Mesothelial cell of epicardium (in vitro differentiated cells): ENCODE measurements around the gene PRDX1. TPM values are rescaled to one million over a fixed set of nuclear protein-coding genes. Genes with fewer than 3 reads are reported as not detected.

Experiments
- DNase-seq, 2 experiments: peaks; one replicate each; pipeline ENCODE4 v3.0.0; 2021; ENCODE audit warnings: low spot score in 2 of 2; ENCODE audit not compliant: unreplicated experiment in 2 of 2
- H3K27ac Mint-ChIP-seq: 2 replicates; pipeline ENCODE4 v1.8.0; 2021; ENCODE audit warnings: mixed read lengths
- H3K27me3 Mint-ChIP-seq: 2 replicates; pipeline ENCODE4 v1.8.0; 2021; ENCODE audit warnings: low read depth, mixed read lengths
- H3K36me3 Mint-ChIP-seq: 2 replicates; pipeline ENCODE4 v1.8.0; 2021; ENCODE audit warnings: mixed read lengths
- H3K4me1 Mint-ChIP-seq: 2 replicates; pipeline ENCODE4 v1.8.0; 2021; ENCODE audit warnings: mixed read lengths
- H3K4me3 Mint-ChIP-seq: 2 replicates; pipeline ENCODE4 v1.8.0; 2021; ENCODE audit warnings: mild to moderate bottlenecking, moderate library complexity, mixed read lengths
- H3K9me3 Mint-ChIP-seq: 2 replicates; pipeline ENCODE4 v1.8.0; 2021; ENCODE audit warnings: mixed read lengths
- total RNA-seq: library from RNA; stranded (reverse); gene quantifications from 3 replicates; pipeline ENCODE4 v1.2.1, GENCODE V29; 2021
- TF ChIP-seq, protein P1 (sequence below): fragments of 200-600 bp; sonication (generic); IDR thresholded peaks from one replicate; pipeline ENCODE4 v1.5.0; 2021; ENCODE audit warnings: antibody characterized with exemption; ENCODE audit not compliant: unreplicated experiment

Gene PRDX1
- total RNA-seq, 1 donor from 2014 or later, result 154 TPM

DNA sequence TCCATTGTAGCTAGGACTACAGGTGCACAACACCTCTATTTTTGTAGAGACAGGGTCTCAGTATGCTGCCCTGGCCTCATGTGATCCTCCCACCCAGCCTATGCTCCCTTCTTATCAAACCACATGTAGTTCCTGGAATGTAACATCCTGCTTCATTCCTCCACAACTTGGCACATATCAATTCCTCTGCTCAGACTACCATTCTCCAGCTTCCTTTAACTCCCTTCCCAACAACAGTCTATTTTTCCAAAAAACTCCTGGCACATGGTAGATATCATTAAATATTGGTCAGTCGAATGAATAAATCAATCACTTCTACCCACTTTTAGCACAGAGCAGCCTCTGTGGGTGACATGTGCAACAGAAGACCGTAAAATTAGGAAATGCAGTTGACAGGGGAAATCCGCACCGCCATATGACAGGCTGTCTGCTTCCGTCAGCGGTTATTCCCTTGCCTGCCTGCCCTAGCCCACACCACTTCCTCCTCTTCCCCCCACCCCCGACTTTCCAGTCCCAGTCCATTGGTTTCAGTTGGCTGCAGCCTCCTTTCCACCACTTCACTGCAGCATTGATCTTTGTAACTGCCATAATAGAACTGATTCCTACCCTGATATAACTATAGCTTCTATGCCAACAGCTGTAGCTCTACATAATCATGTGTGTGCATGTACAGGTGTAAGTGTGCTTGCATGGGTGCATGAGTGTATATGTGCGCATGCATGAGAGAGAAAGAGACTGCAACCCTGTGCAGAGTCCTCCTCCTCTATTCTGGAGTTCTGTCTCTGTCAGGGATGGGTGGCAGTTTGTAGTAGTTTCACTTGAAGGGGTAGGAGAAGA, 22.1 kb upstream of the PRDX1 start:
- no peaks in the 10 kb centered on the region for H3K9me3 Mint-ChIP-seq
- H3K27ac Mint-ChIP-seq, result no peak overlapping the region
- no peak overlapping the region for H3K4me3 Mint-ChIP-seq
- H3K27me3 Mint-ChIP-seq, result peaks cover 74% of the 10 kb centered on the region
- TF ChIP-seq, protein P1, sequence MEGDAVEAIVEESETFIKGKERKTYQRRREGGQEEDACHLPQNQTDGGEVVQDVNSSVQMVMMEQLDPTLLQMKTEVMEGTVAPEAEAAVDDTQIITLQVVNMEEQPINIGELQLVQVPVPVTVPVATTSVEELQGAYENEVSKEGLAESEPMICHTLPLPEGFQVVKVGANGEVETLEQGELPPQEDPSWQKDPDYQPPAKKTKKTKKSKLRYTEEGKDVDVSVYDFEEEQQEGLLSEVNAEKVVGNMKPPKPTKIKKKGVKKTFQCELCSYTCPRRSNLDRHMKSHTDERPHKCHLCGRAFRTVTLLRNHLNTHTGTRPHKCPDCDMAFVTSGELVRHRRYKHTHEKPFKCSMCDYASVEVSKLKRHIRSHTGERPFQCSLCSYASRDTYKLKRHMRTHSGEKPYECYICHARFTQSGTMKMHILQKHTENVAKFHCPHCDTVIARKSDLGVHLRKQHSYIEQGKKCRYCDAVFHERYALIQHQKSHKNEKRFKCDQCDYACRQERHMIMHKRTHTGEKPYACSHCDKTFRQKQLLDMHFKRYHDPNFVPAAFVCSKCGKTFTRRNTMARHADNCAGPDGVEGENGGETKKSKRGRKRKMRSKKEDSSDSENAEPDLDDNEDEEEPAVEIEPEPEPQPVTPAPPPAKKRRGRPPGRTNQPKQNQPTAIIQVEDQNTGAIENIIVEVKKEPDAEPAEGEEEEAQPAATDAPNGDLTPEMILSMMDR, result no peak
- no peak for DNase-seq
- no peaks in the 10 kb centered on the region for H3K4me1 Mint-ChIP-seq
- H3K36me3 Mint-ChIP-seq, result no peaks in the 10 kb centered on the region

DNA sequence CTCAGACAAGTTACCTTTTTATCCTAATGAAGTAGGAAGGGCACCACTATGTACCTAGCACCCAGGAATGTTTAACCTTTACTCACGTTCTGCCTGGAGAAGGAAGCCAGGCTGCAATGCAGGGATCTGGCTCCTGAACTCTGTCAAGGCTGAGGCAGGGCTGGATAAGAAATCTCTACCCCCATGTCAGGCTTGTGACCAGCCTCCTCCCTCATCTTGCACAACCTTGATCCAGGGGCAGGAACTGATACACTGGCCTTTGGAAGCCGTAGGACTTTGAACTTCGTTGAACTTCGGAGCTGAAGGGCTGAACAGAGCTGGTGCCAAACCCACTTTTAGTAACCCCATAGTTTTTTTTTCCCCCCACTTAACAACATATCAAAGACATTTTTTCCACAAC, 20.9 kb upstream of the PRDX1 start:
- no peaks in the 10 kb centered on the region for H3K4me1 Mint-ChIP-seq
- H3K9me3 Mint-ChIP-seq, result no peaks in the 10 kb centered on the region
- no peak overlapping the region for H3K27ac Mint-ChIP-seq
- DNase-seq, result no peak
- no peak overlapping the region for H3K4me3 Mint-ChIP-seq
- peaks cover 81% of the 10 kb centered on the region for H3K27me3 Mint-ChIP-seq
- H3K36me3 Mint-ChIP-seq, result no peaks in the 10 kb centered on the region
- TF ChIP-seq, protein P1, result no peak

DNA sequence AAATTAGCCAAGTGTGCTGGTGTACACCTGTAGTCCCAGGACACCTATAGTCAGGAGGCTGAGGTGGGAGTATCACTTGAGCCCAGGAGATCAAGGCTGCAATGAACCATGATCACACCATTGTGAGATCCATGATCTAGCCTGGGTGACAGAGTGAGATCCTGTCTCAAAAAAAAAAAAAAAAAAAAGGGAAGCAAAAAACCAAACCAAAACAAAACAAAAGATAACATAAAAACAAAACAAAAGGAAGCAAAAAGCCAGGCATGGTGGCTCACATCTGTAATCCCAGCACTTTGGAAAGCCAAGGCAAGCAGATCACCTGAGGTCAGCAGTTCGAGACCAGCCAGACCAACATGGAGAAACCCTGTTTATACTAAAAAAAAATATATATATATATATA, 19.5 kb upstream of the PRDX1 start:
- TF ChIP-seq, protein P1, result no peak
- Mint-ChIP-seq H3K9me3 (no peaks in the 10 kb centered on the region), H3K36me3 (no peaks in the 10 kb centered on the region), H3K27ac (no peak overlapping the region), H3K4me3 (no peak overlapping the region), H3K4me1 (peaks cover 10% of the 10 kb centered on the region), H3K27me3 (peaks cover 82% of the 10 kb centered on the region)
- no peak for DNase-seq

DNA sequence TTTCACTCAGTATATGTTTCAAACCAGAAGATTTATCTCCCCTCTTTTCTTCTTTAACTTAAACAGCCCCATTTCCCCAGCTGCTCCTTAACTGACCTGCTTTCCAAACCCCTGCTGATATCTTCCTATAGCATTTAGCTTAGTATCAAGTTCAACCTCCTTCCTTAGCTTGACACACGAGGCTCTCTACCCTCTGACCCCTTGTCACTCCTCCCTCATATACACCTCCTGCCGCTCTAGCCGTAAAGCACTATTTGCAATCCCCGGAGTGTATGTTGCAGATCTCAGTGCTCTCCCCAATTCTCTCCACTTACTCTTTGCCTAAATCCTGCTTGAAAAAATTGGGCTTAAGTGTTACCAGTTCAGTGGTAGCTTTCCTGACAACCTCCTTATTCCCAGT, 15.2 kb upstream of the PRDX1 start:
- peaks cover 12% of the 10 kb centered on the region for H3K4me1 Mint-ChIP-seq
- TF ChIP-seq, protein P1, result no peak
- peaks cover 76% of the 10 kb centered on the region for H3K27me3 Mint-ChIP-seq
- H3K27ac Mint-ChIP-seq, result no peak overlapping the region
- H3K9me3 Mint-ChIP-seq, result no peaks in the 10 kb centered on the region
- H3K4me3 Mint-ChIP-seq, result no peak overlapping the region
- DNase-seq, result no peak
- no peaks in the 10 kb centered on the region for H3K36me3 Mint-ChIP-seq

DNA sequence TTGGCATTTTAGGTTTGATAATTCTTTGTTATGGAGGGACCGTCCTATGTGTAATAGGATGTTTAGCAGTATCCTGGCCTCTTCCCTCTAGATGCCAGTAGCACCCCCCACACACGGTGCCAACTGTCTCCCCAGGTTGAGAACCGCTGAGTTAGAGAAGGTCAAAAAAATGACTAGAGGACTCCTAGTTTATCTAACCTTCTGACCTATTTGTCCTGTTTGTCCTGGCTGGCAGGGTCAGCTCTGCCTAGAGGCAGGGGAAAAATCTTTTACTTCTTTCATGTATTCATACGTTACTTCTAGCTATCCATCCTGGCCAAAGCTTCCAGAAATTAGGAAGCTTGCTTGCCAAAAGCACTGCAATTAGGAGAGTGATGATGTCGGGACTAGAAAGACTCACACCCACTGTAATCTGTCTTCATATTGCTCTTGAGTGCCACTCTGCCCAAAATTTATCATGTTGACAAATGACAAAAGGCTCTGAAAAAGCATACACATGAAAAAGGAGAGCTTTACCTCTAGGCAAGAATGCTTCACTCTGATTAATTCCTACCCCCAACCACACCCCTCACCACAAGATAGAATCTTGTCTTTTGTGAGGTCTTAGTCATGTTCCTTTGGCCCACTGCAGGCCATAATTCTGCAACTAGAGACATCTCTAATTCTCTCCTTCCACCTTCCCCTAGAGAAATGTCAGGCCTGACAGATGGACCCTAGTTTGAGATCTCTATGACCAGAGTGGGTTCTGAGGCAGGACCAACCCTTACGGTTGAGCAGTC, 14.5 kb upstream of the PRDX1 start:
- H3K4me3 Mint-ChIP-seq, result no peak overlapping the region
- peaks cover 78% of the 10 kb centered on the region for H3K27me3 Mint-ChIP-seq
- no peaks in the 10 kb centered on the region for H3K36me3 Mint-ChIP-seq
- TF ChIP-seq, protein P1, result no peak
- DNase-seq, result no peak
- H3K4me1 Mint-ChIP-seq, result peaks cover 12% of the 10 kb centered on the region
- no peak overlapping the region for H3K27ac Mint-ChIP-seq
- no peaks in the 10 kb centered on the region for H3K9me3 Mint-ChIP-seq
